PFSK-1 (cell line): ENCODE data around the gene COL18A1.

Source experiments
- FOXP2 ChIP-seq: optimal IDR thresholded peaks from 2 replicates; pipeline ENCODE3; 2011; ENCODE audit warnings: borderline replicate concordance, control low read depth, inconsistent platforms; ENCODE audit not compliant: insufficient read depth; ENCODE audit errors: extremely low read length, extremely low read depth
- POLR2AphosphoS5 ChIP-seq: IDR thresholded peaks from 2 replicates; pipeline ENCODE4 v1.6.1; 2012; ENCODE audit warnings: low read depth, mild to moderate bottlenecking, control low read depth, low read length, moderate library complexity
- SIN3A ChIP-seq: IDR thresholded peaks from 2 replicates; pipeline ENCODE4 v1.6.1; 2012; ENCODE audit warnings: mild to moderate bottlenecking, low read length, moderate library complexity, borderline replicate concordance; ENCODE audit not compliant: insufficient read depth
- TAF1 ChIP-seq: IDR thresholded peaks from 2 replicates; pipeline ENCODE4 v1.6.1; 2012; ENCODE audit warnings: low read length, control low read depth, borderline replicate concordance; ENCODE audit not compliant: insufficient read depth
- TF ChIP-seq, protein P1 (sequence below), 2 experiments: IDR thresholded peaks; 2 replicates each; pipeline versions ENCODE4 v1.6.1 to v1.8.0; 2011 to 2012; ENCODE audit warnings: low read depth in 2 of 2, low read length in 2 of 2, control low read depth in 1 of 2, inconsistent platforms in 1 of 2, mild to moderate bottlenecking in 1 of 2, moderate library complexity in 1 of 2; ENCODE audit not compliant: insufficient read depth in 1 of 2

Gene COL18A1

GRCh38 chr21:45504516-45505415 lies 99.8 kb downstream of the COL18A1 start:
- TF ChIP-seq POLR2AphosphoS5 (no peak), TAF1 (no peak), FOXP2 (no peak), SIN3A (no peak)
- TF ChIP-seq, protein P1, sequence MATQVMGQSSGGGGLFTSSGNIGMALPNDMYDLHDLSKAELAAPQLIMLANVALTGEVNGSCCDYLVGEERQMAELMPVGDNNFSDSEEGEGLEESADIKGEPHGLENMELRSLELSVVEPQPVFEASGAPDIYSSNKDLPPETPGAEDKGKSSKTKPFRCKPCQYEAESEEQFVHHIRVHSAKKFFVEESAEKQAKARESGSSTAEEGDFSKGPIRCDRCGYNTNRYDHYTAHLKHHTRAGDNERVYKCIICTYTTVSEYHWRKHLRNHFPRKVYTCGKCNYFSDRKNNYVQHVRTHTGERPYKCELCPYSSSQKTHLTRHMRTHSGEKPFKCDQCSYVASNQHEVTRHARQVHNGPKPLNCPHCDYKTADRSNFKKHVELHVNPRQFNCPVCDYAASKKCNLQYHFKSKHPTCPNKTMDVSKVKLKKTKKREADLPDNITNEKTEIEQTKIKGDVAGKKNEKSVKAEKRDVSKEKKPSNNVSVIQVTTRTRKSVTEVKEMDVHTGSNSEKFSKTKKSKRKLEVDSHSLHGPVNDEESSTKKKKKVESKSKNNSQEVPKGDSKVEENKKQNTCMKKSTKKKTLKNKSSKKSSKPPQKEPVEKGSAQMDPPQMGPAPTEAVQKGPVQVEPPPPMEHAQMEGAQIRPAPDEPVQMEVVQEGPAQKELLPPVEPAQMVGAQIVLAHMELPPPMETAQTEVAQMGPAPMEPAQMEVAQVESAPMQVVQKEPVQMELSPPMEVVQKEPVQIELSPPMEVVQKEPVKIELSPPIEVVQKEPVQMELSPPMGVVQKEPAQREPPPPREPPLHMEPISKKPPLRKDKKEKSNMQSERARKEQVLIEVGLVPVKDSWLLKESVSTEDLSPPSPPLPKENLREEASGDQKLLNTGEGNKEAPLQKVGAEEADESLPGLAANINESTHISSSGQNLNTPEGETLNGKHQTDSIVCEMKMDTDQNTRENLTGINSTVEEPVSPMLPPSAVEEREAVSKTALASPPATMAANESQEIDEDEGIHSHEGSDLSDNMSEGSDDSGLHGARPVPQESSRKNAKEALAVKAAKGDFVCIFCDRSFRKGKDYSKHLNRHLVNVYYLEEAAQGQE (IDR thresholded peaks at IDR 0.05; ENCODE audit: insufficient read depth in 1 of 2, low read depth in 2 of 2, low read length in 2 of 2), result no peak

DNA sequence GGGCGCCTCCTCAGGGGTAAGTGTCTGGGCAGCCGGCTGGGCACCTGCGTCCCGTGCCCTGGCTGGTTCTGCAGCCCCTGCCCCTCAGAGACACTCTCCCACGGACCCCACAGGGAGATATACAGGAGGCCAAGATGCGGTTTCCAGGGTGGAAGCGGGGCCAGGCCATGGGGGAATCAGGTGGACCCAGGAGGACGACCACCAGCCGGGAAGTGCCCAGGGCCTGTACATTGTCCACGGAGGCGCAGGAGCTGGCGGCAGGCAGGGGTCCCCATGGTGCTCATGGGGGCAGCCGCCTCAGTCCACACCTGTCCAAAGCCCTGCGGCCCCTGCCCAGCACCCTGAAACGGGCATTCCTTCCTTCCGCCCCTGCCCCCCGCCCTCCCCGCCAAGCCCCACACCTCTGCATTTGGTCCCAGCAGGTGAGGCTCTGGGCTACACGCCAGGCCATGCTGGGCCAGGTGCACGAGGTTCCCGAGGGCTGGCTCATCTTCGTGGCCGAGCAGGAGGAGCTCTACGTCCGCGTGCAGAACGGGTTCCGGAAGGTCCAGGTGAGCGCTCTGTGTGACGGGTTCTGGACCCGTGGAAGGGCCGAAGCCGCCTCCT lies 100.6 kb downstream of the COL18A1 start:
- TF ChIP-seq POLR2AphosphoS5, result no peak
- TF ChIP-seq SIN3A, result no peak
- no peak for TF ChIP-seq FOXP2
- TF ChIP-seq, protein P1 (IDR thresholded peaks at IDR 0.05; ENCODE audit: insufficient read depth in 1 of 2, low read depth in 2 of 2, low read length in 2 of 2), result no peak
- no peak for TF ChIP-seq TAF1

- TF ChIP-seq FOXP2 (no peak), TAF1 (no peak), SIN3A (no peak), POLR2AphosphoS5 (no peak)
- TF ChIP-seq, protein P1 (IDR thresholded peaks at IDR 0.05; ENCODE audit: insufficient read depth in 1 of 2, low read depth in 2 of 2, low read length in 2 of 2), result no peak
These were observed 101.4 kb downstream of the COL18A1 start for GRCh38 chr21:45506241-45506817.

GRCh38 chr21:45506836-45507522 lies 102.0 kb downstream of the COL18A1 start:
- no peak for TF ChIP-seq POLR2AphosphoS5
- TF ChIP-seq, protein P1 (IDR thresholded peaks at IDR 0.05; ENCODE audit: insufficient read depth in 1 of 2, low read depth in 2 of 2, low read length in 2 of 2), result no peak
- no peak for TF ChIP-seq FOXP2
- TF ChIP-seq TAF1, result no peak
- no peak for TF ChIP-seq SIN3A
